ENCODE measurements around the gene WDR86. TPM values are rescaled to one million over a fixed set of nuclear protein-coding genes. Genes with fewer than 3 reads are reported as not detected.
A peak's percentile ranks its signal among the peaks of the same experiment; 100 is the strongest.

WDR86 gene
- total RNA-seq, 6 experiments from 2014 or later = 0.31 to 0.74 (median 0.44) TPM; not detected in 1

GRCh38 chr7:151399305-151399601 is 10.6 kb downstream of the WDR86 start:
- DNase-seq (peak in 2 of 3 donors; percentile 12 to 28), ATAC-seq (no peak)
- TF ChIP-seq, protein P1, sequence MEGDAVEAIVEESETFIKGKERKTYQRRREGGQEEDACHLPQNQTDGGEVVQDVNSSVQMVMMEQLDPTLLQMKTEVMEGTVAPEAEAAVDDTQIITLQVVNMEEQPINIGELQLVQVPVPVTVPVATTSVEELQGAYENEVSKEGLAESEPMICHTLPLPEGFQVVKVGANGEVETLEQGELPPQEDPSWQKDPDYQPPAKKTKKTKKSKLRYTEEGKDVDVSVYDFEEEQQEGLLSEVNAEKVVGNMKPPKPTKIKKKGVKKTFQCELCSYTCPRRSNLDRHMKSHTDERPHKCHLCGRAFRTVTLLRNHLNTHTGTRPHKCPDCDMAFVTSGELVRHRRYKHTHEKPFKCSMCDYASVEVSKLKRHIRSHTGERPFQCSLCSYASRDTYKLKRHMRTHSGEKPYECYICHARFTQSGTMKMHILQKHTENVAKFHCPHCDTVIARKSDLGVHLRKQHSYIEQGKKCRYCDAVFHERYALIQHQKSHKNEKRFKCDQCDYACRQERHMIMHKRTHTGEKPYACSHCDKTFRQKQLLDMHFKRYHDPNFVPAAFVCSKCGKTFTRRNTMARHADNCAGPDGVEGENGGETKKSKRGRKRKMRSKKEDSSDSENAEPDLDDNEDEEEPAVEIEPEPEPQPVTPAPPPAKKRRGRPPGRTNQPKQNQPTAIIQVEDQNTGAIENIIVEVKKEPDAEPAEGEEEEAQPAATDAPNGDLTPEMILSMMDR (IDR thresholded peaks at IDR 0.05) = no peak
- no peak for TF ChIP-seq POLR2A (IDR thresholded peaks at IDR 0.05)
- H3K27ac ChIP-seq = no peak overlapping the region
- intact Hi-C loops (cut with DNase I) = no loop called here
- H3K4me3 ChIP-seq = no peak overlapping the region
- H3K27me3 ChIP-seq = no peaks in the 10 kb centered on the region
- peaks cover 0 to 7% (median 3%) of the 10 kb centered on the region in 4 donors for H3K4me1 ChIP-seq
- no CpG with 5 or more reads among the region's 7 CpGs for WGBS (ENCODE audit: insufficient coverage, low coverage, low lambda C conversion rate, missing lambda C conversion rate)
- no peaks in the 10 kb centered on the region for H3K36me3 ChIP-seq
- no peaks in the 10 kb centered on the region for H3K9me3 ChIP-seq

DNA sequence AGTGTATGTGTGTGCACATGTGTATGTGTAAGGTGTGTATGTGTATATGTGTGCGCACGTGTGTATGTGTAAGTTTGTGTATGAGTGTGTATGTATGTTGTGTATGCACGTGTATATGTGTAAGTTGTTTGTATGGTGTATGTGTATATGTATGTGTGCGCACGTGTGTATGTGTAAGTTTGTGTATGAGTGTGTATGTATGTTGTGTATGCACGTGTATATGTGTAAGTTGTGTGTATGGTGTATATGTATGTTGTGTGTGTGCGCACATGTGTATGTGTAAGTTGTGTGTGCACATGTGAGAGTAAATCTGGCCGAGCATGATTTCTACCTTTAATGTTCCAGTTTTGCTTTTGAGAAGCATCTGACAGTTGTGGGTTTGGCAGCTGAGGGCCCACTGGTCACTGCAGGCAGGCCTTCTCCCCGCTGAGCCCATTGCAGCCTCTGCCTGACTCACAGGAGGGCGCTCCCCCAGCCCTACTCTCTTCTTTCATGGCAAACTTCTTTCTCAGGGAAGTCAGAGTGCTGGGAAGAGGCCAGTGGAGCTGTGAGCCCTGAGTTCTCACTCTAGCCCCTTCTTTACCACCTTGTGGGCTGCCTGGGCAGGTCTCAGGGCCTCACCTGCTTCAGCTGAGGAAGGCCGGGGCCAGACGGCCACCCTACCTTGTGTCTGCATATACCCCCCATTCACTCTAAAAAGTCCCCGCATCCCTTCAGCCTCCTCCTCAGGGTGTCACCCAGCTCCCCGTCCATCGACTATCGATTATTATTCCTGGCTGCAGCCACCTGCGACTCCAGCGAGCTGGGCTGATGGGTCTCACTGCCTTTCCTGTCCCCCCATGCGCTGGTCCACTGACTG is 11.2 kb downstream of the WDR86 start:
- intact Hi-C loops (cut with DNase I) = no loop called here
- Histone ChIP-seq H3K27ac (no peak overlapping the region), H3K4me3 (no peak overlapping the region), H3K9me3 (no peaks in the 10 kb centered on the region), H3K27me3 (no peaks in the 10 kb centered on the region), H3K4me1 (peaks cover 0 to 1% (median under 1%) of the 10 kb centered on the region in 4 donors), H3K36me3 (no peaks in the 10 kb centered on the region)
- DNase-seq (peak in 2 of 3 donors; percentile 1 to 37), ATAC-seq (no peak)
- TF ChIP-seq, protein P1 (IDR thresholded peaks at IDR 0.05) = no peak
- TF ChIP-seq POLR2A (IDR thresholded peaks at IDR 0.05) = no peak
- WGBS (ENCODE audit: insufficient coverage, low coverage, low lambda C conversion rate, missing lambda C conversion rate) = 91% methylated on average over 17 of the region's 19 CpGs

DNA sequence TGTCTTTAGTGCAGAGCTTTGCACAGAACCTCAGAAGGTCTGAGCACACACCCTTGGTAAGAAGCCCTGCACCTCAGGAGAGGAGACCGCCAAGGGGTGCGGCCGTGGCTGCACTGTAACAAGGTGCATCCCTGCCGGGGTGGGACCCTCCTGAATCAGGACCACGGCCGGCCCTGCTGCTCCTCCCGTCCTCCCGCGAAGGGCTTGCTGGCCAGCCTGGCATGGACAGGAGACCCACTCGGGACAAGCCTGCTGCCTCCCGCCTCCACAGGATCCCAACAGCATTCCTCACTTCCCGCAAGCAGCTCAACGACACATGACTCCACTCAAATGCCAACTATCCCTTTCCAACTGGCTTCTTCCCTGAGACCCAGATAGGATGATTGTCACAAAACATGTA is 12.8 kb downstream of the WDR86 start:
- no peaks in the 10 kb centered on the region for H3K27me3 ChIP-seq
- WGBS (ENCODE audit: insufficient coverage, low coverage, low lambda C conversion rate, missing lambda C conversion rate) = 86% methylated on average over 2 of the region's 13 CpGs
- H3K27ac ChIP-seq = no peak overlapping the region
- DNase-seq = peak in 1 of 3 donors; percentile 51
- H3K9me3 ChIP-seq = no peaks in the 10 kb centered on the region
- H3K36me3 ChIP-seq = no peaks in the 10 kb centered on the region
- no peak for ATAC-seq
- TF ChIP-seq, protein P1 (IDR thresholded peaks at IDR 0.05) = no peak
- no peak for TF ChIP-seq POLR2A (IDR thresholded peaks at IDR 0.05)
- no peak overlapping the region for H3K4me3 ChIP-seq
- H3K4me1 ChIP-seq = no peaks in the 10 kb centered on the region
- intact Hi-C loops (cut with DNase I) = no loop called here

- no peaks in the 10 kb centered on the region for H3K27me3 ChIP-seq
- no peak overlapping the region for H3K27ac ChIP-seq
- intact Hi-C loops (cut with DNase I) = no loop called here
- no peak for TF ChIP-seq POLR2A (IDR thresholded peaks at IDR 0.05)
- TF ChIP-seq, protein P1 (IDR thresholded peaks at IDR 0.05) = no peak
- no peak overlapping the region for H3K4me3 ChIP-seq
- no peaks in the 10 kb centered on the region for H3K9me3 ChIP-seq
- no peaks in the 10 kb centered on the region for H3K36me3 ChIP-seq
- ATAC-seq (no peak), DNase-seq (peak in 1 of 3 donors; percentile 40)
- H3K4me1 ChIP-seq = no peaks in the 10 kb centered on the region
- WGBS (ENCODE audit: insufficient coverage, low coverage, low lambda C conversion rate, missing lambda C conversion rate) = 76% methylated on average over 6 of the region's 10 CpGs
These were observed 13.4 kb downstream of the WDR86 start for GRCh38 chr7:151396328-151396970.
